Measurements from ENCODE around the gene CHID1. TPM values are rescaled to one million over a fixed set of nuclear protein-coding genes. Genes with fewer than 3 reads are reported as not detected.

The CHID1 gene
- total RNA-seq, 1 experiment from 2014 or later = 85.6 TPM

DNA sequence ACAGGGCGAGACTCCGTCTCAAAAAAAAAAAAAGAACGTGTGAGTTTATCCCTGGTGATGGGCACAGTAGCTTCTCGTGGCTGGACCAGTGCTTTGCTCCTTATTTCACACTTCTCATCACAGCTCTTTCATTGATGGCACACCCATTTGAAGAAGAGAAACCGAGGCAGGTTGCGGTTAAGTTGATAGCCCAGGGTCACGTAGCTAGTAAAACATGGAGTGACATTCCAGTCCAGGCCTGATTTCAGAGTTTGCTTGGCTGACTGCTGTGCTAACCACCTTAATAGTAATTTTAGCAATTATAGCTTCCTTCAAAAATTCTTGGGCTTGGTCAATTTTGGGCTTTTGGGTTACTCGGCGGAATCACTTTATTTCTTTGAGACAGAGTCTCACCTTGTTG, 40.9 kb upstream of the CHID1 start:
- BruUV-seq (replicated peaks) = no TSS peak
- peaks cover 8% of the 10 kb centered on the region for H4K20me1 ChIP-seq (ENCODE audit: insufficient read depth)
- CTCF ChIA-PET = no interaction called here
- H3K4me2 ChIP-seq = no peak overlapping the region
- no peak overlapping the region for H2AFZ ChIP-seq
- no peak overlapping the region for H3K4me3 ChIP-seq
- H3K27me3 ChIP-seq (ENCODE audit: insufficient read depth, low read depth) = no peaks in the 10 kb centered on the region
- H3K4me1 ChIP-seq (replicated peaks; ENCODE audit: insufficient read depth) = peaks cover 23% of the 10 kb centered on the region
- H3F3A ChIP-seq (ENCODE audit: insufficient read depth, low read depth) = peaks cover 19% of the 10 kb centered on the region; the same call in 1 of the 2 replicates
- H3K9me2 ChIP-seq (ENCODE audit: insufficient read depth) = no peaks in the 10 kb centered on the region
- POLR2A ChIA-PET (ENCODE audit: unreplicated experiment) = no interaction called here
- no peak for DNase-seq
- no peaks in the 10 kb centered on the region for H3K36me3 ChIP-seq (ENCODE audit: low read depth)
- no peaks in the 10 kb centered on the region for H3K9me3 ChIP-seq (ENCODE audit: insufficient read depth, low read depth)
- intact Hi-C loops (cut with micrococcal nuclease; ENCODE audit: unreplicated experiment) = no loop called here
- H3K27ac ChIP-seq = no peak overlapping the region
- no peak for TF ChIP-seq CTCF (conservative IDR thresholded peaks at IDR 0.05)
- peaks cover 2% of the 10 kb centered on the region; the same call in 1 of the 2 replicates for H3K79me2 ChIP-seq (ENCODE audit: low read depth)

DNA sequence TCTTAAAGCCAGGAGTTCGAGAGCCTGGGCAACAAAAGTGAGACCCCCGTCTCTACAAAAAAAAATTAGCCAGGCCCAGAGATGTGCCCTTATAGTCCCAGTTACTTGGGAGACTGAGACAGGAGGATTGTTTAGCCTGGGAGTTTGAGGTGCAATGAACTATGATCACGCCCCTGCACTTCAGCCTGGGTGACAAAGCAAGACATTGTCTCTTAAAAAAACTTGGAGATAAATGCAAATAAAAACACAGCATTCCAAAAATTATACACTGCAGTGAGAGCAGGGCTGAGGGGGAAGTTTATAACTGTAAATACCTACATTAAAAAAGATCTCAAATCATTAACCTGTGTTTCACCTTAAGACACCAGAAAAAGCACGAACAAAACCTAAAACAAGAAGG, 37.1 kb upstream of the CHID1 start:
- no peak overlapping the region for H3K4me2 ChIP-seq
- H3K9me2 ChIP-seq (ENCODE audit: insufficient read depth) = no peaks in the 10 kb centered on the region
- TF ChIP-seq CTCF (conservative IDR thresholded peaks at IDR 0.05) = no peak
- no peak for TF ChIP-seq EZH2 (IDR thresholded peaks at IDR 0.05; ENCODE audit: low read depth)
- H4K20me1 ChIP-seq (ENCODE audit: insufficient read depth) = no peaks in the 10 kb centered on the region
- H3K27me3 ChIP-seq (ENCODE audit: insufficient read depth, low read depth) = no peaks in the 10 kb centered on the region
- H3F3A ChIP-seq (ENCODE audit: insufficient read depth, low read depth) = no peaks in the 10 kb centered on the region
- no peak overlapping the region for H3K27ac ChIP-seq
- BruUV-seq (replicated peaks) = no TSS peak
- H3K79me2 ChIP-seq (ENCODE audit: low read depth) = peaks cover under 1% of the 10 kb centered on the region; the same call in 1 of the 2 replicates
- no peak overlapping the region for H2AFZ ChIP-seq
- H3K4me3 ChIP-seq = no peak overlapping the region
- no peak for DNase-seq
- H3K4me1 ChIP-seq (replicated peaks; ENCODE audit: insufficient read depth) = peaks cover 2% of the 10 kb centered on the region
- intact Hi-C loops (cut with micrococcal nuclease; ENCODE audit: unreplicated experiment) = no loop called here
- POLR2A ChIA-PET (ENCODE audit: unreplicated experiment) = no interaction called here
- H3K9me3 ChIP-seq (ENCODE audit: insufficient read depth, low read depth) = no peaks in the 10 kb centered on the region
- no peaks in the 10 kb centered on the region for H3K36me3 ChIP-seq (ENCODE audit: low read depth)
- CTCF ChIA-PET = no interaction called here

GRCh38 chr11:945986-946385, 35.4 kb upstream of the CHID1 start:
- POLR2A ChIA-PET (ENCODE audit: unreplicated experiment) = no interaction called here

More at GRCh38 chr11:945986-946385, 35.4 kb upstream of the CHID1 start:
- Histone ChIP-seq H3K79me2 (ENCODE audit: low read depth) (peaks cover 7% of the 10 kb centered on the region; the same call in 1 of the 2 replicates), H3K27ac (no peak overlapping the region), H3K36me3 (ENCODE audit: low read depth) (no peaks in the 10 kb centered on the region), H3K4me3 (no peak overlapping the region), H3F3A (ENCODE audit: insufficient read depth, low read depth) (no peaks in the 10 kb centered on the region), H3K9me3 (ENCODE audit: insufficient read depth, low read depth) (no peaks in the 10 kb centered on the region), H3K9me2 (ENCODE audit: insufficient read depth) (no peaks in the 10 kb centered on the region), H4K20me1 (ENCODE audit: insufficient read depth) (no peaks in the 10 kb centered on the region), H3K27me3 (ENCODE audit: insufficient read depth, low read depth) (no peaks in the 10 kb centered on the region), H3K4me1 (replicated peaks; ENCODE audit: insufficient read depth) (peaks cover 10% of the 10 kb centered on the region), H2AFZ (no peak overlapping the region), H3K4me2 (no peak overlapping the region)
- BruUV-seq (replicated peaks) = no TSS peak
- intact Hi-C loops (cut with micrococcal nuclease; ENCODE audit: unreplicated experiment) = no loop called here
- TF ChIP-seq EZH2 (IDR thresholded peaks at IDR 0.05; ENCODE audit: low read depth) (no peak), CTCF (conservative IDR thresholded peaks at IDR 0.05) (no peak)
- CTCF ChIA-PET = no interaction called here
- DNase-seq = no peak

Data from PC-9 (cell line).